Natural killer cell treated with Interleukin-12 subunit alpha and Interleukin-12 subunit beta and Interleukin-15 and Interleukin-18, amount 100 ng/mL, for 72 hours (primary cell): ENCODE measurements around the gene KCNMB2. TPM values are rescaled to one million over a fixed set of nuclear protein-coding genes. Genes with fewer than 3 reads are reported as not detected.
"Not testable (repeated sequence)": the region's sequence is repeated elsewhere in the genome, so short reads cannot be mapped to it uniquely, and the experiment has no call there.

Source experiments
- ATAC-seq, 2 donors: fragments of 150-1000 bp; cut with Tn5 transposase in 1 of 2; sonication (Bioruptor Pico), chemical (Tn5 transposase) in 1 of 2; 2 replicates each; pipeline ENCODE4 v1.10.0; 2021
- DNase-seq: peaks from one replicate; pipeline ENCODE4 v3.0.0; 2022; ENCODE audit warnings: low spot score
- H3K27ac Mint-ChIP-seq, 2 donors: 1 replicate in 1 of 2; 2 replicates in 1 of 2; pipeline ENCODE4 v1.8.0; 2022; ENCODE audit warnings: mixed read lengths in 2 of 2, mild to moderate bottlenecking in 1 of 2, moderate library complexity in 1 of 2
- H3K27me3 Mint-ChIP-seq, 2 donors: 1 replicate in 1 of 2; 2 replicates in 1 of 2; pipeline ENCODE4 v1.8.0; 2022; ENCODE audit warnings: mixed read lengths in 2 of 2
- H3K36me3 Mint-ChIP-seq: one replicate; pipeline ENCODE4 v1.8.0; 2022; ENCODE audit warnings: mixed read lengths
- H3K4me1 Mint-ChIP-seq, 2 donors: 1 replicate in 1 of 2; 2 replicates in 1 of 2; pipeline ENCODE4 v1.8.0; 2022; ENCODE audit warnings: low read depth in 2 of 2, mixed read lengths in 2 of 2, mild to moderate bottlenecking in 1 of 2
- H3K4me3 Mint-ChIP-seq: one replicate; pipeline ENCODE4 v1.8.0; 2022; ENCODE audit warnings: mixed read lengths
- H3K9me3 Mint-ChIP-seq: 2 replicates; pipeline ENCODE4 v1.8.0; 2022; ENCODE audit warnings: mixed read lengths
- total RNA-seq, 2 donors: library from RNA; stranded (reverse); gene quantifications; one replicate each; pipeline ENCODE4 v1.2.3, GENCODE V29; 2022

The KCNMB2 gene
- total RNA-seq, 2 donors from 2014 or later: not detected

DNA sequence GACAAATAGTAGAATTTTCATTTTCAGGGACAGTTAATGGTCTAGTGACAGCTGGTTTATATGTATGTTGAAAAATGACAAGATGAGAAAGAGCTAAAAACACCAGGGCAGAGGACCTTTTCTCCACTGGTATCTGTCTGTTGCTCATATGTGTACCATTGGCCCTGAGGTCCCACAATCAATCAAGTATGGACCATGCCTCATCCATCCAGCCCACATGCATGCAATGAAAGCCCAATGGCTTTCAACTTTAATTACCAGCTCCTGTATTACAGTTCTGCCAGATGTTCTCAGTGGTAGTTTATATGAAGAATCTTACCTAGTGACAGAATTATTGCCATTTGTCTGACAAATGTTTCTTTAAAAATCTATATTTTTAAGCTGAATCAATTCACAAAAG lies 301.3 kb downstream of the KCNMB2 start:
- Mint-ChIP-seq H3K27me3 (no peaks in the 10 kb centered on the region), H3K4me3 (no peak overlapping the region)

DNA sequence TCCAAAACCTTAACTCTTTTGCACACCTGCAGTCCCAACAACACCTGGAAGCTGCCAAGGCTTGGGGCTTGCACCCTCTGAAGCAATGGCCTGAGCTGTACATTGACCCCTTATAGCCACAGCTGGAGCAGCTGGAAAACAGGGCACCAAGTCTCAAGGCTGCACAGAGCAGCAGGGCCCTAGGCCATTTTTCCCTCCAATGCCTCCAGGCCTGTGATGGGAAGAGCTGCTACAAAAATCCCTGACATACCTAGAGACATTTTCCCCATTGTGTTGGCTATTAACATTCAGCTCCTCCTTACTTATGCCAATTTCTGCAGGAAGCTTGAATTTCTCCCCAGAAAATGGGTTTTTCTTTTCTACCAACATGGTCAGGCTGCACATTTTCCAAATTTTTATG lies 304.4 kb downstream of the KCNMB2 start:
- DNase-seq (no peak), ATAC-seq (no peak)
- peaks cover 8% of the 10 kb centered on the region for H3K9me3 Mint-ChIP-seq
- H3K4me3 Mint-ChIP-seq: no peak overlapping the region
- H3K27me3 Mint-ChIP-seq: no peaks in the 10 kb centered on the region
- no peak overlapping the region for H3K27ac Mint-ChIP-seq
- no peaks in the 10 kb centered on the region for H3K4me1 Mint-ChIP-seq
- no peaks in the 10 kb centered on the region for H3K36me3 Mint-ChIP-seq

More for the DNA sequence above, 301.3 kb downstream of the KCNMB2 start:
- Mint-ChIP-seq H3K27ac (no peak overlapping the region), H3K9me3 (peaks cover 10% of the 10 kb centered on the region), H3K4me1 (no peaks in the 10 kb centered on the region), H3K36me3 (no peaks in the 10 kb centered on the region)
- ATAC-seq: no peak
- DNase-seq: no peak

- Mint-ChIP-seq H3K4me1 (no peaks in the 10 kb centered on the region), H3K9me3 (peaks cover 8% of the 10 kb centered on the region), H3K4me3 (no peak overlapping the region), H3K36me3 (no peaks in the 10 kb centered on the region), H3K27me3 (no peaks in the 10 kb centered on the region), H3K27ac (no peak overlapping the region)
- ATAC-seq: no peak
- no peak for DNase-seq
Measured at GRCh38 chr3:178841011-178841410, 304.8 kb downstream of the KCNMB2 start.

DNA sequence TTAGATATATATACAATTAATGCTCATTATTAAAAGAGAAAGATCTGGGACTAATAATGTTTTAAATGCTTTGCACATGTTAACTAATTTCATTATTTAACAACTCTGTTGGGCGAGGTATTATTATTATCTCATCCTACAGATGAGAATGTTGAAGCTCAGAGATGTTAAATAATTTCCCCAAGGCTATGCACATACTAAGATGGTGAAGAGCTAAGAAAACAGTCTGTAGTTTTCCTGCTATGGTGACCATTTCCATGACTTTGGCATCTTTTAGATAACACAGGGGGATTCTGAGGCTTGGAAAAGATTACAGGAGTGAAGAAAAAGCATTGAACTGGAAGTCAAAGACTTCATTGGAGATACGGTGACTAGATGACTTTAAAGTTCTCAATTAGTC lies 308.7 kb downstream of the KCNMB2 start:
- DNase-seq: no peak
- no peak for ATAC-seq
- no peaks in the 10 kb centered on the region for H3K27me3 Mint-ChIP-seq
- H3K4me3 Mint-ChIP-seq: no peak overlapping the region
- H3K4me1 Mint-ChIP-seq: no peaks in the 10 kb centered on the region
- H3K36me3 Mint-ChIP-seq: no peaks in the 10 kb centered on the region
- peaks cover 11% of the 10 kb centered on the region for H3K9me3 Mint-ChIP-seq
- H3K27ac Mint-ChIP-seq: no peak overlapping the region

GRCh38 chr3:178845420-178846118 lies 309.3 kb downstream of the KCNMB2 start:
- Mint-ChIP-seq H3K27ac (no peak overlapping the region), H3K4me1 (no peaks in the 10 kb centered on the region)

GRCh38 chr3:178847190-178847589 lies 311.0 kb downstream of the KCNMB2 start:
- no peaks in the 10 kb centered on the region for H3K27me3 Mint-ChIP-seq
- H3K4me3 Mint-ChIP-seq: no peak overlapping the region
- no peak for DNase-seq

More at GRCh38 chr3:178845420-178846118, 309.3 kb downstream of the KCNMB2 start:
- Mint-ChIP-seq H3K9me3 (peaks cover 14% of the 10 kb centered on the region), H3K27me3 (no peaks in the 10 kb centered on the region), H3K36me3 (no peaks in the 10 kb centered on the region), H3K4me3 (no peak overlapping the region)
- ATAC-seq (no peak), DNase-seq (no peak)

DNA sequence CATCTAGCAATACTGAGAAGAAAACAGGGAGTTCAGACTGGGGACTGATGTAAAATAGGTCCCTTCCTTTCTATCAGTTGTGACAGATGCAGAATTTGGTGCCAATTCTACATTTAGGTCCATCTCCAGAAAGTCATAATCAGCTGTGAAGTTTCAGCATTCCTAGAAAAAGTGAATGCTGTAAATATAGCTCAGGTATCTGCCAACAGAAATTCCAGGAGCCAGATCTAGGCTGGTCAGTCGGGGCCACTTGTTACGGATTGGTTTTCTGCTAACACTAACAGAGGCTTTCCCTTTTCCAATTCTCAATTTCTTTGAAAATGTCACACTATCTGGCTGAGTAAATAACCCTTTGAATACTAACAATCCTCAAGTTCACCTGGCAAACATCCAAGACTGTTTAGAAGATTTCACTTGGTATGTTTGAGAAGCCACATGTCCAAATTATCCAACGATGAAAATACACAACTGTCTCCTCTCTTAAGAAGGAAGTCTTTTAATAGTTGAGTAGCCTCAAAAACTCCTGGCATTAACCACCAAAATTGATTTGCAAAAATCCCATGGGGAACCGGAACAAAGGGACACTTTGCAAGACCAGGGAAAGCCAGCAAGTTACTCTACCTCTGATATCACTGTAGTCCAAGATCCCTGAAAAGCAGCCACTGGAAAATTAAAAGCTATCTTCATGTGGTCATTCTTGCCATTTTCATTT lies 313.1 kb downstream of the KCNMB2 start:
- no peaks in the 10 kb centered on the region for H3K36me3 Mint-ChIP-seq
- H3K27me3 Mint-ChIP-seq: no peaks in the 10 kb centered on the region
- H3K9me3 Mint-ChIP-seq: peaks cover 6% of the 10 kb centered on the region
- H3K27ac Mint-ChIP-seq: no peak overlapping the region
- no peak overlapping the region for H3K4me3 Mint-ChIP-seq
- DNase-seq (no peak), ATAC-seq (no peak)
- H3K4me1 Mint-ChIP-seq: no peaks in the 10 kb centered on the region

More at GRCh38 chr3:178847190-178847589, 311.0 kb downstream of the KCNMB2 start:
- H3K9me3 Mint-ChIP-seq: peaks cover 6% of the 10 kb centered on the region
- H3K4me1 Mint-ChIP-seq: no peaks in the 10 kb centered on the region
- no peaks in the 10 kb centered on the region for H3K36me3 Mint-ChIP-seq
- no peak for ATAC-seq
- H3K27ac Mint-ChIP-seq: no peak overlapping the region

- H3K4me3 Mint-ChIP-seq: no peak overlapping the region
Measured at GRCh38 chr3:178850450-178851190, 314.4 kb downstream of the KCNMB2 start.

DNA sequence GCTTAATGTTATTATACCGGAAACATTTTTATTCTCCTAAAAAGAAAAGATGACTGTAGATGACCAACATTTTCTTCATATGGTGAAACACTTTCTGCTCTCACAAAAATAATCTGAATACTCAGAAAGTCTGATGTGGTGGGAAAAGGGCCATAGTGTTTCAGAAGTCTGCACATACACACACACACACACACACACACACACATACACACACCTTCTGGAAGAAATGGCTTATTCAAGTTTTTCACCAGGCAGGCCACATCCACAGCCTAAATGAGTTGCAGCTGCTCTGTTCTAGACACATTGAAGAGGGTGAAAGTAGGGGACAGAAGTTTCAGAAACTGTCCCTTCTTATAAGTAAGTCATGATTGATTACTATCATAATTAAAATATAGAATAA lies 315.3 kb downstream of the KCNMB2 start:
- Mint-ChIP-seq H3K27me3 (no peaks in the 10 kb centered on the region), H3K9me3 (peaks cover 3% of the 10 kb centered on the region), H3K4me3 (no peak overlapping the region), H3K36me3 (no peaks in the 10 kb centered on the region), H3K27ac (no peak overlapping the region), H3K4me1 (no peaks in the 10 kb centered on the region)
- DNase-seq: no peak
- no peak for ATAC-seq

More at GRCh38 chr3:178850450-178851190, 314.4 kb downstream of the KCNMB2 start:
- ATAC-seq (no peak), DNase-seq (no peak)
- Mint-ChIP-seq H3K9me3 (peaks cover 6% of the 10 kb centered on the region), H3K36me3 (no peaks in the 10 kb centered on the region), H3K4me1 (no peaks in the 10 kb centered on the region), H3K27ac (no peak overlapping the region), H3K27me3 (no peaks in the 10 kb centered on the region)

GRCh38 chr3:178856804-178857203 lies 320.6 kb downstream of the KCNMB2 start:
- Mint-ChIP-seq H3K36me3 (no peaks in the 10 kb centered on the region), H3K9me3 (no peaks in the 10 kb centered on the region), H3K27ac (no peak overlapping the region), H3K4me3 (no peak overlapping the region), H3K4me1 (no peaks in the 10 kb centered on the region), H3K27me3 (no peaks in the 10 kb centered on the region)
- ATAC-seq: no peak
- no peak for DNase-seq

DNA sequence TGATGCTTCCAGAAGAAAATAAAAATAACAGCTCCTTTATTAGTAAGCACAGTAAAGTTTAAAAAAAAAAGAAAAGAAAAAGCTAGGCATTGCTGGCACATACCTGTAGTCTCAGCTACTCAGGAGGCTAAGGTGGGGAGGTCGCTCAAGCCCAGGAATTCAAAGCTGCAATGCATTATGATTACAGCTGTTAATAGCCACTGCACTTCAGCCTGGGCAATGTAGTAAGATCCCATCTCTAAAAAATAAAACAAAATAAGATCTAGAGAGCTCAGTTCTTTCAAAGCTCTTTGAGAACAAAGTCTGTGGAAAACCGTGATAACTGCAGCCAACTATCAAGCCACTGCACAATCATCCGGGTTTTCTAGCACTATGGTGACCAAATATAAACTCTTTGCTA lies 323.1 kb downstream of the KCNMB2 start:
- no peak for ATAC-seq
- no peak overlapping the region for H3K27ac Mint-ChIP-seq
- H3K4me3 Mint-ChIP-seq: no peak overlapping the region
- H3K9me3 Mint-ChIP-seq: no peaks in the 10 kb centered on the region
- DNase-seq: no peak
- no peaks in the 10 kb centered on the region for H3K27me3 Mint-ChIP-seq
- H3K36me3 Mint-ChIP-seq: no peaks in the 10 kb centered on the region
- H3K4me1 Mint-ChIP-seq: no peaks in the 10 kb centered on the region

DNA sequence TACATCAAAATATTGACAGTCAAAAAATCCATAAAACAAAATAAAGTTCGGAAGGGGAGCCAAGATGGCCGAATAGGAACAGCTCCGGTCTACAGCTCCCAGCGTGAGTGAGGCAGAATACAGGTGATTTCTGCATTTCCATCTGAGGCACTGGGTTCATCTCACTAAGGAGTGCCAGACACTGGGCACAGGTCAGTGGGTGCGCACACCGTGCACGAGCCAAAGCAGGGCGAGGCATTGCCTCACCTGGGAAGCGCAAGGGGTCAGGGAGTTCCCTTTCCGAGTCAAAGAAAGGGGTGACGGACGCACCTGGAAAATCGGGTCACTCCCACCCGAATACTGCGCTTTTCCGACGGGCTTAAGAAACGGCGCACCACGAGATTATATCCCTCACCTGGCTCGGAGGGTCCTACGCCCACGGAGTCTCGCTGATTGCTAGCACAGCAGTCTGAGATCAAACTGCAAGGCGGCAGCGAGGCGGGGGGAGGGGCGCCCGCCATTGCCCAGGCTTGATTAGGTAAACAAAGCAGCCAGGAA lies 323.7 kb downstream of the KCNMB2 start:
- not testable (repeated sequence) for H3K9me3 Mint-ChIP-seq, H3K4me1 Mint-ChIP-seq, H3K27ac Mint-ChIP-seq, H3K27me3 Mint-ChIP-seq, H3K4me3 Mint-ChIP-seq, DNase-seq, H3K36me3 Mint-ChIP-seq, ATAC-seq

GRCh38 chr3:178868681-178869080 lies 332.4 kb downstream of the KCNMB2 start:
- H3K36me3 Mint-ChIP-seq: no peaks in the 10 kb centered on the region
- H3K4me3 Mint-ChIP-seq: no peak overlapping the region
- H3K9me3 Mint-ChIP-seq: peaks cover 13% of the 10 kb centered on the region
- ATAC-seq (no peak), DNase-seq (no peak)
- no peaks in the 10 kb centered on the region for H3K4me1 Mint-ChIP-seq
- no peaks in the 10 kb centered on the region for H3K27me3 Mint-ChIP-seq
- no peak overlapping the region for H3K27ac Mint-ChIP-seq

DNA sequence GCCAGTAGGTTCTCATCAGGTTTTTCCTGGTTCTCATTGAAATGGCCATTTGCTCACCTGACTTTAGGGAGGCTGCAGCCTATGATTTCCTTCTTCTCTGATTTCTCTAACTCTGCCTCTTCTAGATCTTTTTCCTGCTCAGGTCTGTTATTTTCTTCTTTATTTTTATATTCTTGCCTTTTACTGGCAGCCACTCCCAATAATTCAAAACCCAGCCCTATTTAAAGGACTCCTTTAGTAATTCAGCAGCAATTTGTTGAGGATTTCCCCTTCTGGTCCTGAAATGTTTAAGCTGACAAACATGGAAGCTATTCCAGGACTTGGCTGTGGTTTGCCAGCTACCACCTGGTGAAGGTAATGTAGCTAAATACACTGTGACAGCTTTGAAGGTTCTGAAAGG lies 333.8 kb downstream of the KCNMB2 start:
- Mint-ChIP-seq H3K27me3 (no peaks in the 10 kb centered on the region), H3K36me3 (no peaks in the 10 kb centered on the region), H3K9me3 (peaks cover 17% of the 10 kb centered on the region), H3K27ac (no peak overlapping the region), H3K4me3 (no peak overlapping the region), H3K4me1 (no peaks in the 10 kb centered on the region)
- no peak for DNase-seq
- no peak for ATAC-seq
